Lower lobe of right lung (tissue), 2 donors: ENCODE measurements around the gene EFCAB6. TPM values are rescaled to one million over a fixed set of nuclear protein-coding genes. Genes with fewer than 3 reads are reported as not detected.

Experiments
- ATAC-seq, 2 donors: fragments of 200-7000 bp; cut with Tn5 transposase; one replicate each; pipeline ENCODE4 v1.9.1; 2020 to 2022; ENCODE audit warnings: mild to moderate bottlenecking in 2 of 2, moderate library complexity in 2 of 2
- DNase-seq: peaks from one replicate; pipeline ENCODE4 v3.0.0-alpha.2; 2020
- H3K27ac ChIP-seq: fragments of 200-600 bp; one replicate; pipeline ENCODE4 v1.8.0; 2022
- H3K27me3 ChIP-seq: fragments of 200-600 bp; one replicate; pipeline ENCODE4 v1.8.0; 2022; ENCODE audit warnings: low read depth
- H3K36me3 ChIP-seq: fragments of 200-600 bp; one replicate; pipeline ENCODE4 v1.8.0; 2022; ENCODE audit warnings: mild to moderate bottlenecking
- H3K4me1 ChIP-seq: fragments of 200-600 bp; one replicate; pipeline ENCODE4 v1.8.0; 2022
- H3K4me3 ChIP-seq: fragments of 200-600 bp; one replicate; pipeline ENCODE4 v1.8.0; 2022; ENCODE audit warnings: mild to moderate bottlenecking
- H3K9me3 ChIP-seq: fragments of 200-600 bp; one replicate; pipeline ENCODE4 v1.8.0; 2022
- CTCF ChIP-seq: fragments of 200-600 bp; IDR thresholded peaks from one replicate; pipeline ENCODE4 v1.8.0; 2022; ENCODE audit warnings: antibody characterized with exemption, mild to moderate bottlenecking
- intact Hi-C: fragments of 100-400 bp; cut with DNase I; formaldehyde crosslinking; loops from one replicate; pipeline ENCODE4 v1.11.0; 2022
- total RNA-seq: library from RNA; stranded (reverse); fragmentation: NEBNext Ultra II Directional; extraction: Animal tissue kit (Norgen Biotek cat#: 25700); gene quantifications from one replicate; pipeline ENCODE4 v1.2.1, GENCODE V29; 2021
- donor health status: DM: no; HTN: yes; CAD: no; lungs with severe emphysema.

Gene EFCAB6
- total RNA-seq, 1 donor from 2014 or later, result 5.8 TPM

- ATAC-seq, result no peak
- Histone ChIP-seq H3K4me3 (no peak overlapping the region), H3K4me1 (no peaks in the 10 kb centered on the region), H3K9me3 (no peaks in the 10 kb centered on the region), H3K27ac (no peak overlapping the region), H3K36me3 (no peaks in the 10 kb centered on the region), H3K27me3 (peaks cover 4% of the 10 kb centered on the region)
- intact Hi-C loops, result no loop called here
- no peak for DNase-seq
- no peak for TF ChIP-seq CTCF
These were observed 332.7 kb downstream of the EFCAB6 start for GRCh38 chr22:43479301-43479950.

Other genes starting within 250 kb of the EFCAB6 start
- not detected for gene SULT4A1, start 50.2 kb upstream of the EFCAB6 start, total RNA-seq
- gene PNPLA5, start 79.7 kb upstream of the EFCAB6 start, total RNA-seq, result not detected
- gene PNPLA3, start 111.5 kb upstream of the EFCAB6 start, total RNA-seq, result 6.9 TPM
- gene SAMM50, start 143.1 kb upstream of the EFCAB6 start, total RNA-seq, result 28.5 TPM
- gene PARVB, start 212.0 kb upstream of the EFCAB6 start, total RNA-seq, result 44.7 TPM